NCI-H2081 treated with DMSO at 0.1 percent for 48 hours (cell line): ENCODE results near the gene NXPH3.
"Not testable (repeated sequence)": the region's sequence is repeated elsewhere in the genome, so short reads cannot be mapped to it uniquely, and the experiment has no call there.

ENCODE experiments used
- DNase-seq: peaks from one replicate; lab custom pipeline; 2025; lab: John Stamatoyannopoulos, UW

NXPH3 gene

DNA sequence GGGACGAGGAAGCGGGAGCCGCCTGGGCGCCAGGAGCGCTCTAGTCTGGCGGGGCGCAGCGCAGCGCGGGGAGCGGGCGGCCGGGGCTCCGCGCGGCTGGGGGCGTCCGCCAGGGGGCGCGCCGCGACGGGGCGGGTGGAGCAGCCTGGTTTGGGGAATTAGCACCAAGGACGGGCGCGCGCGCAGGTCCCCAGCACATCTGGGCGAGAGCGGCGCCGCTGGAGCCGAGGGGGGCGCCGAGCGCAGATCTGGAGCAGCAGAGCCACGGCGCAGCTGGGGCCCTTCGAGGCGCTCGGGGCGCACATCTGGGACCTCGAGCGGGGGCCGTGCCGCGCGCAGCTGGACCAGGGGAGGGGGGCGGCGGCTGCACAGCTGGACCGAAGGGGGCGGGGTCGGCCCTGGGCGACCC lies at the start of gene NXPH3:
Gene NXPH3, plus strand, starts transcription at position 193 of the 409 bp plus-strand sequence. CDS start 349 bp downstream, outside the sequence.
- DNase-seq, result no peak

DNA sequence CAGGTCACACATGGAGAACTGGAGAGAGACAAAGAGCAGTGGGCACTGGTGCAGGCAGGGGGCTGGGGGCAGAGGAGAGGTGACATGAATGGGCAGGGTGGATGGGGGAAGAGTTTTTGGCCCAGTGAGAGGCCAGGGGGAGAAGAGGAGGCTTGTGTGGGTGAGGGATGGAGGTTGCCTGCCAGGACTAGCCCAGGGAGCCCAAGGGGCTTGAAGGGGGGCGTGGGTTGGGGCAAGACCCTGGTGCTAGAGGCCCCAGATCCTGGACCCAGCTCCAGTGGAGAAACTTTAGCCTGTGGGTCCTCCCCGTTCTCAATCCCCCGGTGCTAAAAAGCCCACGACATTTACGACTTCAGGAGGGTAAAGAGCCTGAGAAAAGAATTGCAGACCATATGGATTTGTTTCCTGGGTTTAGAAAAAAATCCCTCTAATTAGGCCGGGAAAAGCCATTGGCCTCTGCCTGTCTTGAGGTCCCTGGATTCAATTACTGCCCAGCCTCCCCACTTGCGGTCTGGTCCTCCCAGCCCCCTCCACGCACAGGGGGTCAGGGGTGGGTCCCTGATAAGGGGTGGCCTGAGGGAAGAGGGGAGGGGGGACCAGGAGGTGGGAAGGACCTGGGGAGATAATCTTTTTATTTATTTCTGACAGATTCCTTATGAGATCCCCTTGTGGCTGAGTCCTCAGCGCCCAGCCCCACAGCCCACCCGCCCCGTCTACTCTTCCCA lies 47.6 kb upstream of the NXPH3 start:
- no peak for DNase-seq

DNA sequence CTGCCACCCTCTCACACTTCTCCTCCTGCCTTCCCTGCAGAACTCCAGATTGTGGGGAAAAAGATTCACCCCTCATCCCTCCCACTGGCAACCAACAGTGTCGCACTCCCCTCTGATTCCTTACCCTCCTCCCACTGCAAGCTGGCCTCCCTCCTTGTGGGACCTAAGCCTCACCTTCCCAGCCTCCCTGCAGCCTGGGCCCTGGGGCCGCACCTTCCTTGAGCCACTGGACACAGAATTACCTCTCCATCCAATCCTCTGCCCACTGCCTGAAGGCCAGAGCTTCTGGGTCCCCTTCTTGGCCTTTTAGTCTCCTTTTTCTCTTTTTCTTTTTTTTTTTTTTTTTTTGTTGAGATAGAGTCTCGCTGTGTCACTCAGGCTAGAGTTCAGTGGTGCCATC lies 46.7 kb upstream of the NXPH3 start:
- no peak for DNase-seq

DNA sequence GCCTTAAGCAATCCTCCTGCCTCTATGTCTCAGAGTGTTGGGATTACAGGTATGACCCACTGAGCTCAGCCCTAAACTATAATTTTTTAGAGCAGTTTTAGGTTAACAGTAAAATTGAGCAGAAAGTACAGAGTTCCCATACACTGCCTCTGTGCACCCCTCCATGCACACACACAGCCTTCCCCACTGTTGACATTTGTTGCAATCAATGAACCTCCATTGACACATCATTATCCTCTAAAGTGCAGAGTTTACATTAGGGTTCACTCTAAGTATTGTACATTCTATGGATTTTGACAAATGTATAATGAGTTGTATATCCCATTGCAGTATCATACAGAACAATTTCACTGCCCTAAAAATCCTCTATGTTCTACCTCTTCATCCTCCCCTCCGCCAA lies 45.6 kb upstream of the NXPH3 start:
- DNase-seq, result no peak

DNA sequence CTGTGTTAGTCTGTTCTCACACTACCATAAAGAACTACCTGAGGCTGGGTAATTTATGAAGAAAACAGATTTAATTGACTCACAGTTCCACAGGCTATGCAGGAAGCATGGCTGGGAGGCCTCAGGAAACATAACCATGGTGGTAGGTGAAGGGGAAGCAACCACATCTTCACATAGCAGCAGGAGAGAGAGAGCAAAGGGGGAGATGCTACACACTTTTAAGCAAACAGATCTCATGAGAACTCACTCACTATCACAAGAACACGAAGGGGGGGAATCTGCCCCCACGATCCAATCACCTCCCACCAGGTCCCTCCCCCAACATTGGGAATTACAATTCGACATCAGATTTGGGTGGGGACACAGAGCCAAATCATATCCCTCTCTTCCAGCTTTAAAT lies 31.8 kb upstream of the NXPH3 start:
- no peak for DNase-seq

DNA sequence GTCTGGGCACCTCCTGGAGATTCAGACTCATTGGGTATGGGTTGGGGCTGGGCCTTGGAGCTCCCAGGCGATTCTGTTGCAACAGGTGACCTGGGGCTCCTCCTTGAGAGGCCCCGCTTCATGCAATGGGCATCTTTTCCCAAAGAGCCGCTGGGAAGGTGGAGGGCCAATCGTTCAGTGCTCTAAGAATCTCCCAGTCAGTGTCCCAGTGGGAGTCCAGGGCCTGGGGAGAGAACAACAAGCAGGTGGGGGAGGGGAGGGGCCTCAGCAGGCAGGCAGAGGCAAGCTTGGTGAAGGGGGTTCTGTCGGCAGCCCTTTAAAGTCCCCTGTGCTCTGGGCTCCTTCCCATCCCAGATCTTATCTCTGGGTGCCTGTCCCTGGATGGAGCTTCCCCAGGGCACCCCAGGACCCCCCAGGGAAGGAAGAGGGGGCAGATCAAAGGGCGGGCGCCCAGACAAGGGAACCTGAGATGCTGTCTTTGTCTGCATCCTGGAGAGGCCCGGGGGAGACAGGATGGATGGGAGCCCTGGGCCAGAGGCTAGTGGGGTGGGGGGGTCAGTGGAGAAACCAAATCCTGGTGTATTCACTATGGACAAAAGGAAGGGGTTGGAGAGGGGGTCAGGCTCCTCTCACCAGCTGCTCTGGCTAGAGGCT lies 30.5 kb upstream of the NXPH3 start:
- DNase-seq, result no peak

DNA sequence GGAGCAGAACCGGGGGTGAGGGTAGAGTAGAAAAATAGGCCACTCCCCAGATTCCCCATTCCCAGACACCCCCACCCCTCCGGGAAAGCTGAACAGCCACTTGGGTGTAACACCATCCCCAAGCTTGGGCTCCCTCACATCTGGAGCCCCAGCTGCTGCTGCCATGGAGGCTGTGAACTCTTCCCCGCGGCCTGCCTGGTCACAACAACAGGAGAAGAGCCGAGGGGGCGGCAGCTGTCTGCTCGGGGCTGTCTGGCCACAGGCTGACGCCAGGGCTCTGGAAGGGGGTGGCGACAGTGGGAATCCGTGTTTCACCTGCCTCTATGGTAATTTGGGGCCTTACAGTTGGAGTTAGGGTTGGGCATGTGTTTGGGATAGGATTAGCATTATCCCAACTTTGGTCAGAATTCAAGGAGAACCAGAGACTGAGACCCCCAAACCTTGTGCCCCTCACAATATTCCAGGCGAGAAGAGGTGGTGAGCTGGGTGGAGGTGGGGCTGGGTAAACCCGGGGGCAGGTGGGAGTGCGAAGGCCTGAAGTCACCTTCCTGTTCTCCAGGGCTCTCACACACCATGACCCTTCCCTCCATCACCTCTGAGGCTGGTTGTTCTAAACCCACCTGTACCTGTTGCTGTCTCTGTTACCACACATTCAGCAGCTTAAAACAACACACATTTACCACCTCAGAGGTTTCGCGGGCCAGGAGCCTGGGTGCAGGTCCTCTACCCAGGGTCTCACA lies 29.7 kb upstream of the NXPH3 start:
- DNase-seq, result no peak

DNA sequence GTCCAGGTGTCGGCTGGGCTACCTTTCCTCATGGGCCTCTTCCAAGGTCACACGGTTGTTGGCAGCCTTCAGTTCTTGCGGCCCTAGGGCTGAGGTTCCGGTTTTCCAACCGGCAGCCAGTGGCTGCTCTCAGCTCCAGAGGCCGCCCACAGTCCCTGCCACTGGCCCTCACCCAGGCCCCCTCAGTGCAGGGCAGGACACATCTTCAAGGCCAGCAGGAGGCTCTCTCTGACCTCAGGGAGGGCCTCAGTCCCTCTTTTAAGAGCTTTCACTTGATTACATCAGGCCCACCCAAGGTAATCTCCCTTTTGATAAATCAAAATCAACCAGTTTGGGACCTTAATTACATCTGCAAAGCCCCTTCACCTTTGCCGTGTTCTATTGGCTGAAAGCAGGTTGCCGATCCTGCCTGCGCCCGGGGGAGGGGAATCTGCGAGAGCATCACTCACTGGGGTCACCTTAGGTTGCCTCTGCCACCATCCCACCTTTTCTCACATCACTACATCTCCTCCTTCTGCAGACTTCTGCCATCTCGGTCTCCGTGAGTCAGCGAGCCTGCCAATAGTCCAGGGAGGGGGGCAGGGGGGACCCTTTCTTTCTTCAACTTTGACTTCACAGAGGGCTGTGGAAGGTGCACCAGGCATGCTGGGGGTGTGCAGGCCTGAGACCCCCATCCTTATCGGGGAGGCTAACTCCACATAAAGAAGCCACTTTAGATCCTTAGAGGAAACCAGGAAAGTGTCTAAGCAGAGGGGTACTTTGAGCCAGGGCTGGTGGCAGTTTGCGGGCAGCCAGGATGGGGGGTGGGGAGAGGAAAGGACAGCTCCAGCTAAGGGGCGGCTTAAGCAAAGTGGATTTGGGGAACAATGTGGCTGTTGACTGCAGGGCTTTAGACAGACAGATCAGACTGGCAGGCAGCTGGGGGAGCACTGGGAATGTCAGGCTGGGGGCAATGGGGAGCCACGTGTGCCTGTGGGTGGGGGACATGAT lies 28.8 kb upstream of the NXPH3 start:
- no peak for DNase-seq

DNA sequence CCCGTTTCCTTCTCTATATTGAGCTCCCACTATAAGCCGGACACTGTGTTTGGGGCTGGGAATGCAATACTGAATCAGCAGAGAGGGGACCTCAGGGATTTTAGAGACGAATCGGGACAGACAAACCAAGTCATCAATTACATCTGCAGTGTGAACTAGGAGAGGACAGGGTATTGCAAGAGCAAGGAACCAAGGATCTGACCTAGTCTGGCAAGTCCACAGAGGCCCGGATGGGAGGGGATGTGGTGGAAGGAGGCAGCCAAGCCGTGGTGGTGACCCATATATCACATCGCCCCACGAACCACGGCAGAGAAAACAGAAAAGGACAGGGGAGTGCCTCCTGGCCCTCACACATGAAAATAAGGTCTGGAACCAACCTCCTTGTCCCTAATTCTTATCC lies 28.1 kb upstream of the NXPH3 start:
- no peak for DNase-seq

DNA sequence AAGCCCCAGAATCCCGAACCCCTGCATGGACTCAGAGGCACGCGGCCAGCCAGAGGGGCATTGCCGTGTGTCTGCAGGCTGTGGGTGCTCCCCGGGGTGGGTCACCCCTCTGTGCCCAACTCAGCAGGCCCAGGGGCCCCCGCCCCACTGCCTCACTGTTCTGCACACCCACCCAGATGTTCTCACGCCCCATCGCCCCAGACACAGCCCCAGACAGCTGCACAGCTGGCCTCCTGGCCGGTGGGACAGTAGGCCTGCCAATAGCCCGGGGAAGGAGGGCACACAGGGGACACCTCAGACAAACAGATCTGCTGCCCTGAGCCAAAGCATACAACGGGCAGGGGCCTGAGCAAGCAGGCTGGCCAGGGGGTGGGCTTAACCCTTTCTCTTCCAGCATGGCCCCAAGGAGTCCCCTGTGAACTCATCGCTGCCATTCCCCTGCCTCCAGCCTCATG lies 27.6 kb upstream of the NXPH3 start:
- DNase-seq, result no peak

DNA sequence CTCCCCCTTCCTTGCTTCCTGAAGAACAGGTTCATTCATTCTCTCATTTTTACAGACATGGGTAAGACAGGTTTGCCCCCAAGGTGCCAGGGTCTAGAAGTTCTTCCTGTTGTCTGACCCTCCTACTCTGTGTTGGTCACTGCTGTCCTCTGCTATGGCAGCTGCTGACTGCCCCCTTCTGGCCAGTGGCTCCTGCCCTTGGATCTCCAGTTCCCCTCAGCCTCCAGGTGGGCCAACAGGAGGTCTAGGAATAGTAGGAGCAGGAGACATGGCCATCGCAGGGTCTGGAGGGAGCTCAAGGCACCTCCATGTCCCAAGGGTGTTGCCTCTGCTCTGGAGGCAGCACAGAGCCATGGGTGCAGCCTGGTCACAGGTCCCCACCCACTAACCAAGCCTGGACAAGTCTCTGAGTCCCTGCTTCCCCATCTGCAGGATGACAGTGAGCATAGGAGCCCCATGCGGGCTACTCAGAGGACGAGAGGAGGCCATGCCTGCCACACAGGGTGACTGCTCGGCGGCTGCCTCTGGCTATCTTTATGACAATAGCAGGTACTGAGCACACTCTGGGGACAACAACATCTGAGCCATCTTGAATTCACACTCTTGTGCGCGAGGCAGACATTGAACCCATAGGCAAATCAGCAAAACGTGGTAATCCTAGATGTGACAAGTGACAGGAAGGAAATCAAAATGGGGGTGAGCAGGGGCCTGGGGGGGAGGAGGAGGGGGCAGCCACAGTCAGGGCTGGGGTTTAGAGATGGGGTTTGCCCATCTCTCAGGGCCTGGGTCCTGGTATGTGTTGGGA lies 27.0 kb upstream of the NXPH3 start:
- no peak for DNase-seq

DNA sequence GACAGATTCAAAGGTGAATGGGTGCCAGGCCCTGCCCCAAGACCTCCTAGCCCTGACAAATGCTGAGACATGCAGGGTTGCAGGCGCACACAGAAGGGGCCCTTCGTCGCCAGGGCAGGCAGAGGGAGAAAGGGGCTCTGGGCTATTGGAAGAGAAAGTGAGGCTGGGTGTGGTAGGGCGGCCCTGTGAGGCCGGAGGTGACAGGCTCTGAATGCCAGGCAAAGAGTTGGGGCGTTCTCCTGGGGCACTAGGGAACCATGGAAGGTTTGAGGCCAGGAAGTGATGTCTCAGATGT lies 26.4 kb upstream of the NXPH3 start:
- no peak for DNase-seq

DNA sequence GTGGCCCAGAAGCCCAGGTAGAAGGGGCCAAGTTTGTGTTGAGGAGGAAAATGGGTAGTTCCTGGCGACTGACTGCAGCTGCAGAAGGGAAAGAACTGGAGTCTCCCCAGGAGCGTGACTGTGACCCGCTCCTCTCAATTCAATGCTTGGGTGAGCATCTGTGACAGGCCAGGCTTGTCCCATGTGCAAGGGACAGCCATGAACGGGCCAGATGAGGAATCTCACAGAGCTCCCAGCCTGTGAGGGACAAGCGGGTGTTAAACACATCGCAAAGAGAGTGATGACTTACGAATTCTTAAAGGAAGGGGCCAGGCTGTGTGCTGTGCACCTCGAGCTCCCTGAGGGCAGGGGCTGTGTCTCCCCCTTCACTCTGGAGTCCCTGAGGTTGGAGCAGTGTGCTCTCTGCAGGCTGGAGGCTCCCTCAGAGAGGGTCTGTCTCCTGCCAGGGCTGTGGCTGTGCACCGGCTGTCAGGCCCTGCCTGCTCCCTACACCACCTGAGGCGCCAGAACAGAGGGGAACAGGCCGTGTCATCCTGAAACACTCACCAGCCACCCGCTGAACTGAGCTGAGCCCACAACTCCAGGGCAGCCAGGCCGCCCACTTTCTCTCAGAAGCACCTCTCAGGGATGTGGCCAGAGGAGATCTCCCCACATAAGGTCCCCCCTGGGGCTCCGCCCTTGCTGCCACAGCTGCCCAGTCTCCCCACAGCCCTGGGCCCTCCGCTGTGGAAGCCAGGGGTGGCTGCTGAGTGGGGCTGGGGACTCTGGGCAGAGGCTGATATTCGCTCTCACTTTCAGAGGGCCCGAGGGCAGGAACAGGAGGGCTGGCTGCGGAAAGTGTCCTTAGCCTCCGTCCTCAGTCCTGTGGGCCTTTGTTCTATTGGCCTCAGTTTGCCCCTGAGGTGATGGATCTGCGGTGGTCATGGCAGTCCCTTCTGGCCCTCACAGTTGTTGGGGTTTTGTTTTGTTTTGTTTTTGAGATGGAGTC lies 25.7 kb upstream of the NXPH3 start:
- DNase-seq, result no peak

DNA sequence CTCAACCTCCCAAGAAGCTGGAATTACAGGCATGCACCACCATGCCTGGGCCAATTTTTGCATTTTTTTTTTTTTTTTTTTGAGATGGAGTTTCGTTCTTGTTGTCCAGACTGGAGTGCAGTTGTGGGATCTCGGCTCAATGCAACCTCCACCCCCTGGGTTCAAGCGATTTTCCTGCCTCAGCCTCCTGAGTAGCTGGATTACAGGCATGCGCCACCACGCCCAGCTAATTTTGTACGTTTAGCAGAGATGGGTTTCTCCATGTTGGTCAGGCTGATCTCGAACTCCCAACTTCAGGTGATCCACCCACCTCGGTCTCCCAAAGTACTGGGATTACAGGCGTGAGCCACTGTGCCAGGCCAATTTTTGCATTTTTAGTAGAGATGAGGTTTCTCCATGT lies 24.9 kb upstream of the NXPH3 start:
- DNase-seq, result not testable (repeated sequence)

DNA sequence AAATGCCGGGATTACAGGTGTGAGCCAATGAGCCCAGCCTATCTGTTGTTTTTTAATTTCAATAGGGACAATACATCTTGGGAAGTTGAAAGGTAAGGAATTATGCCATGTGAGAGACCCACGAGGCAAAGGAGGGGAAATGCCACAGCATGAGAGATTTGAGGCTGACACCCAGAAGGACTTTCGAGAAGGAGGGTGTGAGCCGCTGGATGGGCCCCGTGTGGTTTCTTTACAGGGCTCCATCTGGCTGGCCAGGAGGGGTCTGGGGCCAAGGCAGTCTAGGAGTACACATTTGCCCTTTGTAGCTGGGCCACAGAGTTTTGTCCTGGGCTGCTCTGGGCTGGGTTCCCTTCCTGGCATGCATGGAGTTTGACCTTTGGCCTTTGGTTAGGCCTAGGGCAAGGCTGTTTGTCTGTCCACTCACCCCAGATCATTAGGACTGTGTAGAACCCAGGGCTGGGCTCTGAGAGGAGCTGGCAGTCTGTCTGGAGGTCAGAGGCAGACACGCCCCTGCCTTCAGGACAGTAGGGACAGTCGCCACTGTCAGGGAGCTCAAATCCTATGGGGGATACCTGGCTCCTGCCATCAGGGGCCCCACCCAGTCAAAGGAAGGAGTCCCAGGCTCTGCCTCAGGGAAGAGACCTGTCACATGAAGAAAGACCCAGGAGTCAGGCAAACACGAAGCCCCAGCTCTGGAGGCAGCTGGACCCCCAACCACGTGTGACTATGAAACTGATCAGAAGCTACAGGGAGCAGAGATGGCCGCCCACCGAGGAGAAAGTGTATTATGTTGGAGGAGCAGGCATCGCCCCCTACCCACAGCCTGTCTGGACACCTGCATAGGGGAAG lies 24.2 kb upstream of the NXPH3 start:
- no peak for DNase-seq

DNA sequence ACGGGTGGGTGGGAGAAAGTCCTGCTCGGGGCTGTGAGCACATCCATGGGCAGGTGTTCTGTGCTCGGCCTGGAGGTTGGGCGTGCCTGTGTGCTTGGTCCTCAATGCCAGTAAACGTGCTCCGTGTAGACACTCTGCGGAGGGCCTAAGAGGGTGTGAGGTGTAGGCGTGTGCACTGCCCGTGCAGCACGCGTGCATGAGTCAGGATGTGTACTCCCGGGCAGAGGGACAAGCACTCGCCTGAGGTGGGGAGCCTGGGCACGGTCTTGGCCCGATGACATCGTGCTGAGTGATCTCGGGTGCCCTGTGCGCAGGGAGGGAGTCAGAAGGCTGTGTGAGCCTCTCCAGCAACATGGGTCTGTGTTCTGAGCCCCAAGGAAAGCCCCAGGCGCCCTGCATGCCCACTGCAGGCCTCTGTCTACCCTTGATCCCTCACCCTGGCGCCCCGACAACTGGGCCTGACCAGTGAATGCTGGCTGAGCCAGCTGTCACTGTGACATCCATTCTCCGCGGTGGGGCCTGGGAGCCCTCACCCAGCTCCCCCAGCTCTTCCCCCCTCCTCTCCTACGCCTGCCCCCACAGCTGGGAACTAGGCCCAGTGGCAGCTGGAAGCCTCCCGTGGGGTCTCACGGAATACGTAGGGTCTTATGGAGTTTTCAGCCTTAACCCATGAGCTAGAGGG lies 23.5 kb upstream of the NXPH3 start:
- DNase-seq, result no peak

DNA sequence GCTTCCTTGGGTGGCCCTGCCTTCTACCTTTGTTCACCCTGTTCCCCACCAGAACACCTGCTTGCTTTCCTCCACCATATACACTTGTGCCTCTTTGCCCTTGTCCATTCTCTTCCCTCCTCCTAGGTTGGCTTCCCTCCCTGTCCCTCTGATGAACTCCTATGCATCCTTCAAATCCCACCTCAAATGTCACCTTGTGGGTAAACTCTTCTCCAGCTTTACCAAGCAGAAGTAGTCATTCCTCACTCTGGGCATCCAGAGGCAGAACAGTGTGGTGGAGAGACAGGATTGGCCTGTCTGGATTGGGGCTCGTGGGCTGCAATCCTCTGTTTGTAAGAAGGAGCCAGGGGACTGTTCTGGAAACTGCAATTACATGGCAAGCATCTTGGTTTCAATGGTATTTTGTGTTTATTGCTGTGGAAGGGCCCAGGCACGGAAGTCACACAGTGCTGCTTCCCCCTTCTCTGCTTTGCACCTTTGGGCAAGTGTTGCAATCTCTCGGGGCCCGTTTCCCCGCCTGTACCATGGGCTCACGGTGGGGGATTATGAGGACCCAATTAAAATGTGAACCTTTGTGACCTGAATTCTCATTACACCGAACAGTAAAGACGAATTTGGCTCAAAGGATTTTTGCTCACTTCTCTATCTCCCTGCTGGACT lies 21.9 kb upstream of the NXPH3 start:
- DNase-seq, result no peak
